ENCODE measurements around the gene IL12RB2. TPM values are rescaled to one million over a fixed set of nuclear protein-coding genes. Genes with fewer than 3 reads are reported as not detected.
"Not testable (repeated sequence)": the region's sequence is repeated elsewhere in the genome, so short reads cannot be mapped to it uniquely, and the experiment has no call there.

IL12RB2 gene

DNA sequence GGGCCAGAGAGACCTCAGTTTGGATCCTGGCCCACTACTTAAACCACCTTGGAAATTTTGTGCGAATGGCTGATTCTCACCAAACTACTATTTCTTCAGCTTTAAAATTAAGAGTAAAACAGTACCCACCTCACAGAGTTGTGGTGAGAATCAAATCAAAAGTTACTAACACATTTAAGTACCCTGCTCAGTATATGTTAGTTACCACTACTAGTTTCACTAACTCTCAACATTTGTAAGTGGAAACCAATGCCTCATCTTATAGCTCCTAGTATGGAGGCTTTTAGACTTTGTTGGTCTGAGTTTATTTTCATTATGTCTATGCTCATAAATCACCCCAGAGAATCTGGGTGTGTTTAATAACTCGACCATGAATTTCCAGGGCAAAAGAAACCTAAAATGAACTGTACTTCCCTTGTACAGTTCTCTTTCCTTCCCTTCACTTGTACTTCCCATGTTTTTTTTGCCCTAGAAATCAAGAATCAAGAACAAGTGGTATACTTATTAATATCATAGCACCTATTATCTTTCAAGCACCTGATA lies 134.1 kb downstream of the IL12RB2 start:
- Histone ChIP-seq H3K18ac (ENCODE audit: low read length) (no peak overlapping the region), H3K14ac (ENCODE audit: low read length) (no peak overlapping the region), H3K27ac (replicated peaks; ENCODE audit: low read length) (no peak overlapping the region)

DNA sequence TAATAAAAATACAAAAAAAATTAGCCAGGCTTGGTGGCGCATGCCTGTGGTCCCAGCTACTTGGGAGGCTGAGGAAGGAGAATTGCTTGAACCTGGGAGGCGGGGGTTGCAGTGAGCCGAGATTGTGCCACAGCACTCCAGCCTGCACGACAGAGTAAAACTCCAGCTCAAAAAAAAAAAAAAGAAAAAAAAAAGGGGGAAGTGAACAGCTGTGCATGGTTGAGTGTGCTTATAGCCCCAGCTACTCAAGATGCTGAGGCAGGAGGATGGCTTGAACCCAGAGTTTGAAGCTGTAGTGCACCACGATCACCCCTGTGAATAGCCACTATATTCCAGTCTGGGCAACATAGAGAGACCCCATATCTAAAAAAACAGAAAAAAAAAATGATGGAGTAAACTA lies 138.3 kb downstream of the IL12RB2 start:
- not testable (repeated sequence) for H2BK120ac ChIP-seq (ENCODE audit: low read depth, low read length); H3K14ac ChIP-seq (ENCODE audit: low read length); H3K36me3 ChIP-seq (replicated peaks in 1 of 2; ENCODE audit: control insufficient read depth in 2 of 2, insufficient read depth in 2 of 2, low read length in 2 of 2); H4K8ac ChIP-seq (ENCODE audit: low read depth, low read length); H3K4me1 ChIP-seq (ENCODE audit: control insufficient read depth in 2 of 2, insufficient read depth in 1 of 2, low read depth in 1 of 2, low read length in 2 of 2); H3K9ac ChIP-seq (ENCODE audit: low read depth, low read length, poor library complexity); H3K23ac ChIP-seq (ENCODE audit: low read depth, low read length, poor library complexity); H2AK5ac ChIP-seq (ENCODE audit: low read depth, low read length); H2AFZ ChIP-seq (ENCODE audit: low read length); H3K79me1 ChIP-seq (ENCODE audit: low read depth, low read length); H3K27ac ChIP-seq (replicated peaks; ENCODE audit: low read length); H2BK5ac ChIP-seq (ENCODE audit: low read length); H3K4me3 ChIP-seq (ENCODE audit: low read length in 2 of 2); H3K9me3 ChIP-seq (replicated peaks in 1 of 2; ENCODE audit: control insufficient read depth in 2 of 2, insufficient read depth in 1 of 2, low read depth in 1 of 2, low read length in 2 of 2); H3K18ac ChIP-seq (ENCODE audit: low read length); H3K4ac ChIP-seq (ENCODE audit: low read length); H4K91ac ChIP-seq (ENCODE audit: low read depth, low read length, poor library complexity); H2BK12ac ChIP-seq (ENCODE audit: low read length); DNase-seq (ENCODE audit: low spot score); H2BK15ac ChIP-seq (ENCODE audit: low read length); H3K4me2 ChIP-seq (ENCODE audit: insufficient read depth, low read length, poor library complexity, severe bottlenecking)
- H3K27me3 ChIP-seq (ENCODE audit: control insufficient read depth in 3 of 3, insufficient read depth in 3 of 3, low read depth in 1 of 3, low read length in 3 of 3), result peaks cover 0 to 27% (median 0%) of the 10 kb centered on the region in 3 experiments
- no CpG with 5 or more reads among the region's 5 CpGs for WGBS, 2 donors (ENCODE audit: extremely low coverage in 2 of 2, insufficient read length in 2 of 2, insufficient replicate concordance in 1 of 2)

More for the DNA sequence above, 134.1 kb downstream of the IL12RB2 start:
- Histone ChIP-seq H3K4me1 (ENCODE audit: control insufficient read depth in 2 of 2, insufficient read depth in 1 of 2, low read depth in 1 of 2, low read length in 2 of 2) (no peaks in the 10 kb centered on the region), H3K4ac (ENCODE audit: low read length) (no peak overlapping the region), H3K79me1 (ENCODE audit: low read depth, low read length) (no peaks in the 10 kb centered on the region), H2BK15ac (ENCODE audit: low read length) (no peak overlapping the region), H2BK5ac (ENCODE audit: low read length) (no peak overlapping the region), H3K9ac (ENCODE audit: low read depth, low read length, poor library complexity) (no peak overlapping the region), H3K9me3 (replicated peaks in 1 of 2; ENCODE audit: control insufficient read depth in 2 of 2, insufficient read depth in 1 of 2, low read depth in 1 of 2, low read length in 2 of 2) (no peaks in the 10 kb centered on the region), H3K4me2 (ENCODE audit: insufficient read depth, low read length, poor library complexity, severe bottlenecking) (no peak overlapping the region), H3K4me3 (ENCODE audit: low read length in 2 of 2) (no peak overlapping the region), H4K91ac (ENCODE audit: low read depth, low read length, poor library complexity) (no peak overlapping the region), H4K8ac (ENCODE audit: low read depth, low read length) (no peak overlapping the region), H3K36me3 (replicated peaks in 1 of 2; ENCODE audit: control insufficient read depth in 2 of 2, insufficient read depth in 2 of 2, low read length in 2 of 2) (no peaks in the 10 kb centered on the region), H2AFZ (ENCODE audit: low read length) (no peak overlapping the region), H2BK12ac (ENCODE audit: low read length) (no peak overlapping the region), H3K23ac (ENCODE audit: low read depth, low read length, poor library complexity) (no peak overlapping the region), H3K27me3 (ENCODE audit: control insufficient read depth in 3 of 3, insufficient read depth in 3 of 3, low read depth in 1 of 3, low read length in 3 of 3) (peaks cover 0 to 49% (median 0%) of the 10 kb centered on the region in 3 experiments), H2BK120ac (ENCODE audit: low read depth, low read length) (no peak overlapping the region), H2AK5ac (ENCODE audit: low read depth, low read length) (no peak overlapping the region)
- WGBS, 2 donors (ENCODE audit: extremely low coverage in 2 of 2, insufficient read length in 2 of 2, insufficient replicate concordance in 1 of 2), result no CpG with 5 or more reads among the region's 2 CpGs
- DNase-seq (ENCODE audit: low spot score), result no peak

Small RNA genes lying within 50 kb of the gene (small RNA-seq; reads per million reads assigned to genes)
- gene RNU4ATAC4P (ENCODE audit: insufficient read depth) (not detected), gene RNU6-387P (ENCODE audit: insufficient read depth) (not detected)
